ENCODE measurements around the gene LINC00305.

LINC00305 gene

DNA sequence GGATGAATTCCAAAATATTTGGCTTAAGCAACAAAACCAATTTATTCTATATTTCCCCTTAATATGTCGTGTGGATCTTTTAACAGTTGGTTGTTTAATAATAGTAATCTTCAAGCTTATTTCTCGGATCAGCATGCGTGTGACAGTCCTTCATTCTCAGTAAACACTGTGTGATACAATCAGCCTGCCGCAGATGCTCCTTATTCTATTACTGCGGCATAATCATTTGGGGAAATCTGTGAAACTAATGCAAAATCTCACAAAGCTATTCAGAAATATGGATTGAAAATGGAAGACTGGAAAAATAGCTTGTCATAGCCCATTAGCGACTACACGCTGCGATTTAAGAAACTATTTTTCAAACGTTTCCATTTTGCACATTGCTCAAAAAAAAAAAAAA, 36.9 kb downstream of the LINC00305 start:
- no peak for FAIRE-seq

DNA sequence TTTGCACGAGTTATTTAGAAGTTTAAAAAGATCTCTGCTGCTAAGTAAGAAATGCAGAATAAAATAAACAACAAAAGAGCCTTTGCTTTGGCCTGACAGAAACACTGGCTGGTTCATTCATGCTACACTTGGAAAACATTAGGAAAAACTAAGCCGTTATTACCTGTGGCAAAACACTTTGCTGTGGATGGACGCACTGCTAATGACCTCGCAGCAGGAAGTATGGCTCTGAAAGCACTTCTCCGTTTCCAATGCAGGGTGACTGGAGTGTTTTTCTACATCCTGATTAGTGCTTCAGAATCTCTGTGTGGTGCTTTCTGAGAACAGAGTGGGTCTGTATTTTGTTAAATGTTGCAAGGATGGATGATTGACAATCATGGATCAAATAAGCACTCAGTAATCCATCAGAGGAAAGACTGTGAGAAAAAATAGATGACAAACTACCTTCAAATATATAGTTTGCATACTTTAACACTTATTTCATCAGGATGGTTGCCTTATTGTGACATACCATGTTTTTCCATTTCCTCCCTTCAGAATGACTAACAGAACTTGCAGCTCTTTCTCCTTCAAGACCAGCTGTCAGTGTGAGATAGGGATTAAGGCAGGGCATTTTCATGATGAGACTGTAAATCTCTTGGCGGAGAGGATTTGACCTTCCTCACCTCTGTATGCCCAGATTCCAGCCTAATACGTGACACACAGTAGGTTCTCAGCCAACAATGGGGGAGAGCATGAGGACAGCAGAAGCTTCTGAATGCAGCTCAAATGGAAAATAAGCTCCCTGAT, 38.0 kb downstream of the LINC00305 start:
- FAIRE-seq, result peak; percentile 93

GRCh38 chr18:64103986-64104385, 44.9 kb downstream of the LINC00305 start:
- FAIRE-seq, result no peak

- no peak for FAIRE-seq
Measured at GRCh38 chr18:64100116-64100922, 48.6 kb downstream of the LINC00305 start.

DNA sequence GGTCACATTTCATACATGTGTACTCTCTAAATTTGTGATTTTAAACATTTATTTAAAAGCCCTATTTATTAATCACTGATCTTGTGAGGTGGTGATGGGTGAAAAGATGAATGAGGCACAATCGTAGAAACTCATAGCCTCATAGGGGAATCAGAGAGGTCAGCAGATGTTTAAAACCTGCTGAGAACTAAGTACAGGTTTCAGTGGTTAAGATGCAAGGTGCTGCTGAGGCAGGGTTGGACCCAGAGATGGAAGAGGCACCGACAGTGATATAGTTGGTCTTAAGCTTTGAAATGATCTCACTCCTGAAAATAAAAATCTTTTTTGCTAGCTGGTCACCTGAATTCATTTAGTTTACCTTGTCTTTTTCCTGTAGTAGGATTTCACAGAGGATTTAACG, 49.6 kb downstream of the LINC00305 start:
- FAIRE-seq, result no peak

- peak; percentile 79 for FAIRE-seq
Measured at GRCh38 chr18:64097497-64097896, 51.4 kb downstream of the LINC00305 start.

- no peak for FAIRE-seq
Measured at GRCh38 chr18:64095056-64095455, 53.8 kb downstream of the LINC00305 start.

DNA sequence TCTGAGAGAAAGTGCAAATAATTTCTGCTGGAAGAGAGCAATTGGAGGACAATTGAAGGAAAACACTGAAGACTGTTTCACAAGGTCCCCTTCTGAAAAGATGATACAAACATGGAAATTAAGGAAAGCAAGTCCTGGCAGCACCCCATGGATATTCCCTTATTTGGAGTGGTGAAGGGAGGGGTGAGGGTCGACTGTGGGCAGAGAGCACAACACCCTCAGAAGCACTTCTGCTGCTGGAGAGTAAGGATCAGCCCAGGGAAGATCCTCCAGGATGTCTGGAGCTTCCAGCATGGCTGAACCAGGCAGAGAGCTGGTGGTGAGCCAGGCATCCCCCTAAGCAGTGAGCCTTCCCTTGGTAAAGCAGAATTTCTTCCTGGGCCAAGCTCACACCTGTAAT, 54.7 kb downstream of the LINC00305 start:
- FAIRE-seq, result no peak

DNA sequence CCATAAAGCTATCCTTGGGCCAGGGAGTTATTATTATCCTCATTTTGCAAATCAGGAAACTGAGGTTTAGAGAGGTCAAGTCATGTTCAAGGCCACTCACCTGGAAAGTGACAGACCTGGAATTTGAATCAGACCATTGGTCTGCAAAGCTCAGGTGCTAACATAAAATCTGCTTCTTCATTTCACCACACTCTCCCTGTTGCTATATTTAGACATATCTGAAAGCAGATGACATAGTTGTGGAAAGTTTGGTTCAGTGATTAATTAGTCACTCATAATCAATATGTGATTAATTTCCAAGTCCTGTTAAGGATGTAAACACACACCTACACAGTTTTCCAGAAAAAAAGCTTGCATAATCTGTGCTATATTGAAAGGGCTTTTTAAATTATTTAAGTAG, 57.4 kb downstream of the LINC00305 start:
- FAIRE-seq, result no peak

DNA sequence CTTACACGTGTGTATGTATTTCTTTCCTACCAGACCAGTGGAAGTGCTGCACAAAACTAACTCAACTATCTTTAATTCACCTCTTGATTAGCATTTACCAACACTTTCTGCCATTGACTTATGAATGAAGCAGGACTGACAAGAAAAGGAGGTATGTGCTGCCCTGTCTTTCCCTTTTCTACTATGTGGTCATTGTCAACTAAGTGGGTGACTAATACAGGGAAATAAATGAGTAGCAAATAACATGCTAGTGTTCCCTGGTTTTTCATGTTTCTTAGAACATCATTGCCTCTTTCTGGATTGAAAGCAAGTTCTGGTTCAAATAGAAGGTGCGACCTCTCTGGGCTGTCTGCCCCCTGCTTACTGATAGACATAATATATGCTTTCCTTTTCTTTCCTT, 58.0 kb downstream of the LINC00305 start:
- FAIRE-seq, result no peak

GRCh38 chr18:64083916-64084315, 65.0 kb downstream of the LINC00305 start:
- no peak for FAIRE-seq

GRCh38 chr18:64082513-64082912, 66.4 kb downstream of the LINC00305 start:
- no peak for FAIRE-seq

DNA sequence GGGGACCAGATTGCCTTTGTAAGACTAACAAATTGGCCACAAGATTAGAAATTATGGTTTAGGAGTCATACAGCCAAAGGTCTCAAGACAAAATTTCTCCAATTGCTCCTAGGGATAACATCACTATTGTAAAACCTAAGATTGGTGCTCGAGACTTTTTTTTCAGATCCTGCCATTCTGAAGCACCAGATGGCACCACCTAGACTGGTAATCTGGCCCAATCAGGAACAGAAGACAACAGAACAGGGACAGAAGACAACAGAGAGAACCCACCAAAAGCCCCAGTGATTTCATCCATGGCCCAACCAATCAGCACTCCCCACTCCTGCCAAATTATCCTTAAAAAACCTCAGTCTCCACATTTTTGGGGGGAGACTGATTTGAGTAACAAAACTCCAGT, 66.8 kb downstream of the LINC00305 start:
- FAIRE-seq, result no peak

DNA sequence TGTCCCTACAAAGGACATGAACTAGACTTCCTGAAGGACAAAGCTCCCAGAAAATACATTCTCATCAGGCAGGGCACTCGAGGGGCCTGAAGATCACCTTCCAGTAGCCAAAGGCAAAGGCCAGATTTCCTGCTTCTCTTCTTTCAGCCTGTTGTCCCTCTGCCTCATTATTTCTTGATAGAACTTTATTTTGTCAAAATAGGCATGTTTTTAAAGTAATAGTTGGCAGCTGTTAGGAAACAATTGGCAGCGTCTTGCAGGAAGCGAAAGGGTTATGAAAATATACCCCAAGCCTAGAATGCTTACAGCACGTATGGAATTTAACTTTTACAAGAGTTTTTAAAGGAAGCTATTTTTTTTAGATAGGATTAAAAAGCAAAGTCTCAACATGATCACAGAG, 74.9 kb downstream of the LINC00305 start:
- no peak for FAIRE-seq

DNA sequence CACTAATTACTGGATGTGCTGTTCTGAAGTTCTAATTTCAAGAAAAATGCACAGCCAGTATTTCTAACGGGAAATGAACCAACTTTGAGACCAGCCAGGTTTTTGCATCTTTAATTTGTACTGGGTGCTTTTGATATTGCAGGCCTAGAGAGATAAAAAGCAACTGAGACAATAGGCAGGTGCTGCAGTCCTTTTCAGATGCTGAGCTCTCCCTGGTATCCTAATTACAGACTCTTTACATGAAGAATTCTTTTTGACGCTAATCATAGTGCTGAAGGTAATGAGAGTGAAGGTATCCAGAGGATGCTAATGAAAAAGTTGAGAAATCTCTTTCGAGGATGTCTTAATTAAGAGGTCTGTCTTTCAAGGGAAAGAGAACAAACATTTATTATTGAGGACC, 93.9 kb downstream of the LINC00305 start:
- no peak for FAIRE-seq

- FAIRE-seq, result no peak
Measured at GRCh38 chr18:64053246-64053645, 95.6 kb downstream of the LINC00305 start.

DNA sequence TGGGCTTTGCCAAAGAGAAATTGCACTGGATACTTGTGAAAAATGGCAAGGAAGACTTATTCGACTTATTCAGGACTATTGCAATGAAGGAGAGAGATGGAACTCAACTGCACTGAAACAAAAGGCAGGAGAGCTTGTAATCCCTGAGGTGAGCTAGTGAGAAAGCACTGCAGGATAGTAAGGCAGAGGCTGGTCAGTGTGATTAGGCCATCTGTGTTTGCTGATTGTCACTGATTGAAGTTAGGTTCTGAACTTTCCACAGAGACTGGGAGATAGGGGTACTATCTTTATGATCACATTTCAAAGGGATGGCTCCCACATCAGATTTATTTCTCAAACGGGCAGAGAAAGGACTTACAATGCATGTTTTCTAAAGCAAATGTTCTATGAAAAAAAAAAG, 96.1 kb downstream of the LINC00305 start:
- FAIRE-seq, result no peak

DNA sequence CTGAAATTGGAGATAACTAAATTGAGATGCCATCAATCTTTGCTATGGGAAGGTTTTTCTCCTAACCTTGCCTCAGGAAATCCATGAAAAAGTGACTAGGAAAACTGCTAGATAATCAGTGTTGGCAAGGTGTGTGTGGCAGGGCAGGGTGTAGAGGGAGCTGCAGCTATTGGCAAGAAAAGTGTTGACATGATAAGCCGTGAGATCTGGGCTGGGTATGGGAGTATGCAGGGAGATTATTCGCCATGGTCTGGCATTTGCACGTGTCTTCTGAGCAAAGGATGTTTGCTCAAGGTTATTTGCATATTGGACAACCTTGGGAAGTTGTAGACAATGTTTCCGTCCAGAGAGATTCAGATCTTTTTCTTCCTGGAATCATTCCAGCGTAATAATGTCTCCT, 104.3 kb downstream of the LINC00305 start:
- no peak for FAIRE-seq

DNA sequence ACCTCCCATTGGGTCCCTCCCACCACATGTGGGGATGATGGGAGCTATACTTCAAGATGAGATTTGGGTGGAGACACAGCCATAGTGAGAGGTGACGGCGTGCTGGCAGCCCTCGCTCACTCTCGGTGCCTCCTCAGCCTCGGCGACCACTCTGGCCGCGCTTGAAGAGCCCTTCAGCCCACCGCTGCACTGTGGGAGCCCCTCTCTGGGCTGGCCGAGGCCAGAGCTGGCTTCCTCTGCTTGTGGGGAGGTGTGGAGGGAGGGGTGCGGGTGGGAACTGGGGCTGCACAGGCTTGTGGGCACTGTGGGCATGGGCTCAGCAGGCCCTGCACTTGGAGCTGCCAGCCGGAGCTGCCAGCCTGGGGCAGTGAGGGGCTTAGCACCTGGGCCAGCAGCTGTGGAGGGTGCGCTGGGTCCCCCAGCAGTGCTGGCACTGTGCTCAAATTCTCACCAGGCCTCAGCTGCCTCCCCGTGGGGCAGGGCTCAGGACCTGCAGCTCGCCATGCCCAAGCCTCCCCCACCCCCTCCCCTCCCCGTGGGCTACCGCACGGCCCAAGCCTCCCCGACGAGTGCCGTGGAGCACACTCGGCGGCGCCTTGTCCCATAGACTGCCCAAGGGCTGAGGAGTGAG, 106.0 kb downstream of the LINC00305 start:
- no peak for FAIRE-seq

DNA sequence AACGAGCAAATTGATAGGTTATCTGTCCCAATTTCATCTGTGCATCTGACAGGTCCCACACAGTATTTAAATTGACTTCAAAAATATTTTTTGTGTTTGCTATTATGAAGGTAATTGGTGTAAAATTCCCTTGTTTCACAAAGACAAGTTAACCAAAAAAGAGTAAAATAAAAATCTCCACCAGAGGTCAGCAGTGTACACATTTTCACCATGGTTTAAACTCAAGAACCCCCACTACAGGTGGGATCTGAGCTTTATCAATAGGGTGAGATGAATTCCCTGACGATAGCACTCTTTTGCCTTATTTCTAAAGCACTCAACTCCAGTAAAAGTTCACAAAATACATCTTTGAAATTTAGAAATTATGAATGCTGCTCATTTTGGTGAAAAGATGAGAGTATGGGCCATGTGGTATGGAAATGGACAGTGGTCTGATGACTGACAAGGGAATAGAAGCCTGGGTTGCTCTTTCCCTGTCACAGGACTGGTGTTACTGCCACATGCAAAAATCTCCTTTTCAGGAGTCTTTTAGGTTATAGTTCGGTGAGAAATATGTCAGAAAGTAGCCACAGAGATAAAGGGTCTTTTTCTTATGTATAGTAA, 111.0 kb downstream of the LINC00305 start:
- FAIRE-seq, result peak; percentile 96

DNA sequence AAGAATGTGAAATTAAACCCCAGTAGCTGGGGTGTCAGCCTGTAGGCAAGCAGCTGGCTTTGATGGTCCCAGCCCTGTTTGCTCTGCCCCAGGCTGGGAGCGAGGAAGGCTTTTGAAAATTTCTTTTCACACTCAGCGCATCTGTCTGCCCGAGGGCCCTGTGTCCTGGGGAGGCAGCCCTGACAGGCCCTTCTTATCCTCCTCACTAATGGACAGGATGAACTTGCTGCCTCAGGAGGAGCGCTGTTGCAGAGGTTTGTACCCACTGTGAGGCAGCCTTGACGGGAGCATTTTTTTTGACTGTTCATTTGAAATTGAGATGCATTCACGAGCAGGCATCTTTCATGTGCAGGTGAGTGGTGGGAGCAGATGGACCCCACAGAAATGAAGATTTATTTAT, 116.6 kb downstream of the LINC00305 start:
- FAIRE-seq, result no peak

- no peak for FAIRE-seq
Measured at GRCh38 chr18:64031411-64031810, 117.5 kb downstream of the LINC00305 start.
